TTC549 (cell line): ENCODE data around the gene MLLT10.
"Not testable (repeated sequence)": the region's sequence is repeated elsewhere in the genome, so short reads cannot be mapped to it uniquely, and the experiment has no call there.

Experiments
- FAIRE-seq: peaks from 2 replicates; lab custom pipeline; 2012; peaks lifted over from hg19 to GRCh38; lab: Jason Lieb, UNC

The MLLT10 gene

GRCh38 chr10:21587391-21587790 is 53.4 kb downstream of the MLLT10 start:
- FAIRE-seq: no peak

GRCh38 chr10:21588159-21588558 is 54.1 kb downstream of the MLLT10 start:
- not testable (repeated sequence) for FAIRE-seq

GRCh38 chr10:21593986-21594385 is 60.0 kb downstream of the MLLT10 start:
- no peak for FAIRE-seq

GRCh38 chr10:21599582-21599981 is 65.5 kb downstream of the MLLT10 start:
- no peak for FAIRE-seq

GRCh38 chr10:21600804-21601433 is 66.9 kb downstream of the MLLT10 start:
- FAIRE-seq: no peak

- no peak for FAIRE-seq
Observed at GRCh38 chr10:21602313-21602712, 68.3 kb downstream of the MLLT10 start.

- FAIRE-seq: no peak
Observed at GRCh38 chr10:21603721-21604120, 69.7 kb downstream of the MLLT10 start.

- no peak for FAIRE-seq
Observed at GRCh38 chr10:21604651-21605050, 70.6 kb downstream of the MLLT10 start.

GRCh38 chr10:21607907-21608306 is 73.9 kb downstream of the MLLT10 start:
- FAIRE-seq: no peak

GRCh38 chr10:21614000-21614399 is 80.0 kb downstream of the MLLT10 start:
- FAIRE-seq: no peak

GRCh38 chr10:21617267-21617666 is 83.2 kb downstream of the MLLT10 start:
- FAIRE-seq: peak; percentile 15

GRCh38 chr10:21623291-21623690 is 89.3 kb downstream of the MLLT10 start:
- FAIRE-seq: no peak

- FAIRE-seq: not testable (repeated sequence)
Observed at GRCh38 chr10:21624421-21624820, 90.4 kb downstream of the MLLT10 start.

- no peak for FAIRE-seq
Observed at GRCh38 chr10:21624951-21625350, 90.9 kb downstream of the MLLT10 start.

- FAIRE-seq: no peak
Observed at GRCh38 chr10:21625623-21626229, 91.7 kb downstream of the MLLT10 start.

GRCh38 chr10:21626457-21627161 is 92.6 kb downstream of the MLLT10 start:
- FAIRE-seq: no peak

GRCh38 chr10:21627331-21627730 is 93.3 kb downstream of the MLLT10 start:
- no peak for FAIRE-seq

GRCh38 chr10:21628023-21628422 is 94.0 kb downstream of the MLLT10 start:
- FAIRE-seq: no peak

GRCh38 chr10:21628645-21629044 is 94.6 kb downstream of the MLLT10 start:
- FAIRE-seq: not testable (repeated sequence)

- FAIRE-seq: no peak
Observed at GRCh38 chr10:21634599-21635365, 100.8 kb downstream of the MLLT10 start.

- FAIRE-seq: no peak
Observed at GRCh38 chr10:21637795-21638194, 103.8 kb downstream of the MLLT10 start.

GRCh38 chr10:21638681-21639080 is 104.6 kb downstream of the MLLT10 start:
- no peak for FAIRE-seq

- FAIRE-seq: no peak
Observed at GRCh38 chr10:21648040-21648439, 114.0 kb downstream of the MLLT10 start.
